Activated CD4-positive, alpha-beta T cell treated with anti-CD3 and anti-CD28 coated beads for 1 hour (primary cell): ENCODE results near the gene CNN2.

Experiments
- DNase-seq: peaks from one replicate; pipeline ENCODE4 v3.0.0-alpha.2; 2020

The CNN2 gene

DNA sequence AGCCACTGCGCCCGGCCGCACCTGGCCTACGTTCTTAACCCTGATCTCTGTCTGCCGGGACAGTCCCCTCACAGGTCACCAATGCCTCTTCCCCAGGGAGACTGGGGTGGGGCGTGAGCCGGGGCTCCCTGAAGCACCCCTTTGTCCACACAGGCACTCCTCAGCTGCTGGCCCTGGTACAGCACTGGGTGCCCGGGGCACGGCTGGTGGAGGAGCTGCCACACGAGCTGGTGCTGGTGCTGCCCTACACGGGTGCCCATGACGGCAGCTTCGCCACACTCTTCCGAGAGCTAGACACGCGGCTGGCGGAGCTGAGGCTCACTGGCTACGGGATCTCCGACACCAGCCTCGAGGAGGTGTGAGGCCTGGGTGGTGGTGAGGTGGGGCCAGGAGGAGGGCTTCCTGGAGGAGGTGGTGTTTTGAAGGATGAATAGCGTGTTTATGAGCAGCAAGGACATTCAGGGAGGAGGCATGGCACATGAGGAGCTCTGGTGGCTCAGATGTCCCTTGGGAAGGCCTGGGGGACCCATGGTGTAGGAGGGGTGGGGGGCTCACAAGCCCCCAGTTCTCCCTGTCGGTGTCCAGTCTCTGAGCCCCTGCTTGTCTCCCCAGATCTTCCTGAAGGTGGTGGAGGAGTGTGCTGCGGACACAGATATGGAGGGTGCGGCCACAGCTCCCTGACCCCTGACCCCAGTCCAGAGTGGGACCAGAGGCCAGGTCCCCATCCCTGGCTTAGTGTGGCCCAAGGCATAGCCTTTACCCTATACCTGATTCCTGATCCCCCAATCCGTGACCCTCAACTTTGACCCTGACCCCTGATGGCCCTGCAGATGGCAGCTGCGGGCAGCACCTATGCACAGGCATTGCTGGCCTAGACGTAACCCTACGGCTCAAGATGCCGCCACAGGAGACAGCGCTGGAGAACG, 27.0 kb downstream of the CNN2 start:
- no peak for DNase-seq

- DNase-seq: no peak
Observed at GRCh38 chr19:1054102-1055027, 28.0 kb downstream of the CNN2 start.

GRCh38 chr19:1055028-1055425, 28.6 kb downstream of the CNN2 start:
- DNase-seq: no peak

- DNase-seq: no peak
Observed at GRCh38 chr19:1055886-1056620, 29.6 kb downstream of the CNN2 start.

DNA sequence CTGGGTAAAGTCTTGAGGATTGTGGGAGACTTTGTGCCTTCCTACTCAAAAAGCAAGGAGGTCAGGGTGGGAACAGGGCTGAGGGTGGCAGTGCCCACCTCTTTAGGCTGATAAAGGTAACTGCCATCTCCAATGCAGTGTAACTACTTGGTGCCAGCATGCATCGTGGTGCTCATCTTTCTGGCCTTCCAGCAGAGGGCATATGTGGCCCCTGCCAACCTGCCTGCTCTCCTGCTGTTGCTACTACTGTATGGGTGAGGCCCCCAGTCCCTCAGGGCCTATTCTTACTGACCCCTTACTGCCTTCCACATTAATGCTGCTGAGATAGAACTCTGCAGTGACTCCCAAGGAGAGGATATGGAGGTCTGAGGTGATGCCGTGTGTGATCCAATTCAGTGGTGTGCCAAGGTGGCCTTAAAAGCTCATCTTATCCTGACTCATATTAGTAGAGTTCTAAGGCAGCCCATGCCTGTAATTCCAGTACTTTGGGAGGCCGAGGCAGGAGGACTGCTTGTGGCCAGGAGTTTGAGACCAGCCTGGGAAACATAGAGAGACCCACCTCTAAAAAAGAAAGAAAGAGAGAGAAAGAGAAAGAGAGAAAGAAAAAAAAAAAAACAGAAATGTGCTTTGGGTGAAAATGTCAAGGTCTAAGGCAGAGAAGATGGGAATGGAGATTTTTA, 30.9 kb downstream of the CNN2 start:
- DNase-seq: no peak

GRCh38 chr19:1058112-1058511, 31.7 kb downstream of the CNN2 start:
- no peak for DNase-seq

- DNase-seq: no peak
Observed at GRCh38 chr19:1060689-1061088, 34.3 kb downstream of the CNN2 start.

- DNase-seq: no peak
Observed at GRCh38 chr19:1061987-1062386, 35.6 kb downstream of the CNN2 start.

- DNase-seq: no peak
Observed at GRCh38 chr19:1062387-1063029, 36.1 kb downstream of the CNN2 start.

DNA sequence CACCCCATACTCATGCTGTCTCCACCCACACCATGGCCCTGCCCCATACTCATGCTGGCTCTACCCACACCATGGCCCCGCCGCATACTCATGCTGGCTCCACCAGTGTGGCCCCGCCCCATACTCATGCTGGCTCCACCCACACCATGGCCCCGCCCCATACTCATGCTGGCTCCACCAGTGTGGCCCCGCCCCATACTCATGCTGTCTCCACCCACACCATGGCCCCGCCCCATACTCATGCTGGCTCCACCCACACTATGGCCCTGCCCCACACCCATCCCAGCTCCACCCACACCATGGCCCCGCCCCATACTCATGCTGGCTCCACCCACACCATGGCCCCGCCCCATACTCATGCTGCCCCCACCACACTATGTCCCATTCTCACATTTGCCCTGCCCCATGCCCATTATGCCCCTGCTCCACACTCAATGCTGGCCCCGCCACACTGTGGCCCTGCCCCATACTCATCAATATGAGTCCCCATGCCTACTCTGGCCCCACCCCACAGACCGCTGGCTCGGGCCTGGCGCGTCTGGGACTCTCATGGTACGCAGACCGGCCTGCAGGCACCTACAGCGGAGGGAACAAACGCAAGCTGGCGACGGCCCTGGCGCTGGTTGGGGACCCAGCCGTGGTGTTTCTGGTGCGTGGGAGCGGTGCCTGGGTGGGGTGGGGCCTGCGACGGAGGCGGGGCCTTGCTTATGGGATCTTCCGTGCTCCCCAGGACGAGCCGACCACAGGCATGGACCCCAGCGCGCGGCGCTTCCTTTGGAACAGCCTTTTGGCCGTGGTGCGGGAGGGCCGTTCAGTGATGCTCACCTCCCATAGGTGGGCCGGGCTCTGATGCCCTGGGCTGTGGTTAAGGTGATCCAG, 36.9 kb downstream of the CNN2 start:
- peak; percentile 46 for DNase-seq

DNA sequence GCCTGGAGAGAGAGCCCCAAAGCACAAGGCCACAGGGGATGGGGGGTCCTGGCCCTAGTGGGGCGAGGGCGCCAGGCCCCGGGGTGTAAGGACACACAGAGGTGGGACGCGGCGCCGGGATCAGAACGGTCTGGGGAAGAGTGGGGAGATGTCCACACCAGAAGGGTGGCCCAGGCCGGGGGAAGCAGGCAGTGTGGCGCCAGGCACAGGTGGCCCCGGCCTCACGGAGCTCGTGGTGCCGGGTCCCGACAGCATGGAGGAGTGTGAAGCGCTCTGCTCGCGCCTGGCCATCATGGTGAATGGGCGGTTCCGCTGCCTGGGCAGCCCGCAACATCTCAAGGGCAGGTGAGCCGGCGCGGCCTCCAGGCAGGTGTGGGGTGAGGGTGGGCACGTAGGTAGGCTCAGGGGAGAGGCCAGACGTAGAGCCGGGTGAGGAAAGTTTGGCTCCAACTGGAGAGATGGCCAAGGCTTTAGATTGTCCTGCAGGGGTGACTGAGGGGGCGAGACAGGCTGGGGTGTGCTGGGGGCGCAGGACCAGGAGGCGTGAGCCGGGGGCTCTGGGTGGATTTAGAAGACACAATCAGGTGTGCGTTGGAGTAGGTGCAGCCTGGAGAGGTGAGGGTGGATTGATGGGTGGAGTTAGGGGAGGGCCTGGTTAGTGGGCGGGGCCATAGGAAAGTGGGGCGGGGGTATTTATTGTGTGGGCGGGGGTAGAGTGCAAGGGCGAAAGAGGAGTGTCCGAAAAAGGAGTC, 37.7 kb downstream of the CNN2 start:
- no peak for DNase-seq

DNA sequence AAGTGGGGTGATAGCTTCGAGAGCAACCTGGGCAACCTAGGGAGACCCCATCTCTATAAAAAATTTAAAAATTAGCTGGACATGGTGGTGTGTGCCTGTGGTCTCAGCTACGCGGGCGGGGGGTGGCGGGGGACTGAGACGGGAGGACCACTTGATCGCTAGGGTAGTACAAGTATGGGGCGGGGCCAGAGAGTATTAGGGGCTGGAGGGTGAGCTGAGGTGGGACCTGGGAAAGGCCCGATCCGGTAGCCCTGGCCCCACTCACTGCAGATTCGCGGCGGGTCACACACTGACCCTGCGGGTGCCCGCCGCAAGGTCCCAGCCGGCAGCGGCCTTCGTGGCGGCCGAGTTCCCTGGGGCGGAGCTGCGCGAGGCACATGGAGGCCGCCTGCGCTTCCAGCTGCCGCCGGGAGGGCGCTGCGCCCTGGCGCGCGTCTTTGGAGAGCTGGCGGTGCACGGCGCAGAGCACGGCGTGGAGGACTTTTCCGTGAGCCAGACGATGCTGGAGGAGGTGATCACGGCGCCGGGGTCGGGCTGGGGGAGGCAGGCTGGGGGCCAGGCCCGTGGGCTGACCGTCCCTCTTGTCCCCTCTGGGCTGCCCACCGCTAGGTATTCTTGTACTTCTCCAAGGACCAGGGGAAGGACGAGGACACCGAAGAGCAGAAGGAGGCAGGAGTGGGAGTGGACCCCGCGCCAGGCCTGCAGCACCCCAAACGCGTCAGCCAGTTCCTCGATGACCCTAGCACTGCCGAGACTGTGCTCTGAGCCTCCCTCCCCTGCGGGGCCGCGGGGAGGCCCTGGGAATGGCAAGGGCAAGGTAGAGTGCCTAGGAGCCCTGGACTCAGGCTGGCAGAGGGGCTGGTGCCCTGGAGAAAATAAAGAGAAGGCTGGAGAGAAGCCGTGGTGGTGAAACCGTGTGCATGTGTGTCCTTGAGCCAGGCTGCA, 38.5 kb downstream of the CNN2 start:
- DNase-seq: peak; percentile 66

DNA sequence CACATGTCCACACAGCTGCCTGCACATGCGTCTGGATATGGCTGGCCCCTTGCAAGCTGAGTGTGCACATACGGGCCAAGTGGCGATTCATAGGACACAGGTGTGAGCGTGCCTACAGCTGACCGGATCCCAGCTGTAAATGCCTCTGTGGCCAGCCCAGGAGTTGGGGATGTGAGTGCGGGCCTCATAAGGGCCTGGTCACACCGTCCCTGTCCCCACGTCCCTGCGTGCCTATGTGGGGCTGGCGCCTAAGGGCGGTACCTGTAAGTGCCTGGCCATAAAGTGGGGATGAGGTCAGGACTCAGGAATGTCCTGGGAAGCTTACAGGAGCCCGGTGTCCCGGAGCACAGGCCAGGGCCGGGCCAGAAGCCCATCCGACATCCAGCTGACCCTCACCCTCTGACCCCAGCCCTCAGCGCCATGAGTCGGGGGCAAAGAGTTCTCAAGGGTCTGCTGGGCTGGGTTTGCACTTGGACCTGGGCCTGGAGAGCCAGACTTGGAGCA, 39.2 kb downstream of the CNN2 start:
- no peak for DNase-seq

GRCh38 chr19:1066251-1066747, 39.9 kb downstream of the CNN2 start:
- no peak for DNase-seq

GRCh38 chr19:1066748-1067340, 40.4 kb downstream of the CNN2 start, which contains the start of gene ARHGAP45:
TSS of gene ARHGAP45 (plus strand) at chr19:1067167. CDS start at chr19:1067406, 239 bp downstream.
- peak; percentile 73 for DNase-seq

- DNase-seq: no peak
Observed at GRCh38 chr19:1067341-1067957, 41.0 kb downstream of the CNN2 start.
